ENCODE data around the gene SENP6.
"Not testable (repeated sequence)": the region's sequence is repeated elsewhere in the genome, so short reads cannot be mapped to it uniquely, and the experiment has no call there.

SENP6 gene

DNA sequence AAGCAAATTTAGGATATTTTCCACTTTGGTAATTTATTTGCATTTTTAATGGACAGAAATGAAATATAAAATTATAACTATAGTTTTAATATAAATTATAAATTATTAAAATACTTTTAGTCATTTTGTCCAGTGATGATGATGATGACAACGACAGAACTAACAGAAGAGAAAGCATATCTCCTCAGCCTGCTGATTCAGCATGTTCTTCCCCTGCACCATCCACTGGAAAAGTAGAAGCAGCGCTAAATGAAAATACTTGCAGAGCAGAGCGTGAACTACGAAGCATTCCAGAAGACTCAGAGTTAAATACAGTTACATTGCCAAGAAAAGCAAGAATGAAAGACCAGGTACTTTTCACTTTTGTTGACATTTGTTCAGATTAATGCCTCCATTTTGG, 64.9 kb downstream of the SENP6 start:
- DNase-seq = no peak

DNA sequence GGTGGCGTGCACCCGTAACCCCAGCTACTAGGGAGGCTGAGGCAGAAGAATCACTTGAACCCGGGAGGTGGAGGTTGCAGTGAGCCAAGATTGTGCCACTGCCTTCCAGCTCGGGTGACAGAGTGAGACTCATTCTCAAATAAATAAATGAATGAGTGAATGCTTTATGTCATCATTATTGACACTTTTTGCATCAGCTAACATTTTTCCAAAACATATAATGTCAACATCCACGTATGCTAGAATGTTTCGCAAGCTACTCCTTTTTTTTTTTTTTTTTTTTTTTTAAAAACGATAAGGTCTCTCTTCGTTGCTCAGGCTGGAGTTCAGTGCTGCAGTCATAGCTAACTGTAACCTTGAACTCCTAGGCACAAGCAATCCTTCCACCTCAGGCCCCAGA, 72.2 kb downstream of the SENP6 start:
- DNase-seq = no peak

DNA sequence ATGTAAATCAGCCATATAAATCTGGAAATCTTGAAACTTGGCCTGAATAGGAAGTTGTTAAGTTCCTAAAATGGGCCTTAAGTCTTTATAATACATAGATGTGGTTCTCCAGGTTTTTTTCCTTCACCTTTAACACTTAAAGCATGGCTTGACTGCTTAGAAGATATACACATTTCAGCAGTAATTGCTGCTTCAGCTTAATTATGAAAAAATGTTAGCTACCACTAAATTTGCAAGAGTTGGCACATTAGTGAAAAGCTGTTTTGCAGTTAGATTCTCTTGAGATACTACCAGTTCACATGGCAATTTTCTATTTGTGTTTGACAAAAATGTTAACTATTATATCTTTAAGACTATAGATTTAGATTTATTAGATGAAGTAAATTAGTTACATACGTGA, 74.7 kb downstream of the SENP6 start:
- DNase-seq = no peak

DNA sequence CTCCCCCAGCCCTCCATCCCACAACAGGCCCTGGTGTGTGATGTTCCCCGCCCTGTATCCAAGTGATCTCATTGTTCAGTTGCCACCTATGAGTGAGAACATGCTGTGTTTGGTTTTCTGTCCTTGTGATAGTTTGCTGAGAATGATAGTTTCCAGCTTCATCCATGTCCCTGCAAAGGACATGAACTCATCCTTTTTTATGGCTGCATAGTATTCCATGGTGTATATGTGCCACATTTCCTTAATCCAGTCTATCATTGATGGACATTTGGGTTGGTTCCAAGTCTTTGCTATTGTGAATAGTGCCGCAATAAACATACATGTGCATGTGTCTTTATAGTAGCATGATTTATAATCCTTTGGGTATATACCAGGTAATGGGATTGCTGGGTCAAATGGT, 80.9 kb downstream of the SENP6 start:
- DNase-seq = not testable (repeated sequence)

DNA sequence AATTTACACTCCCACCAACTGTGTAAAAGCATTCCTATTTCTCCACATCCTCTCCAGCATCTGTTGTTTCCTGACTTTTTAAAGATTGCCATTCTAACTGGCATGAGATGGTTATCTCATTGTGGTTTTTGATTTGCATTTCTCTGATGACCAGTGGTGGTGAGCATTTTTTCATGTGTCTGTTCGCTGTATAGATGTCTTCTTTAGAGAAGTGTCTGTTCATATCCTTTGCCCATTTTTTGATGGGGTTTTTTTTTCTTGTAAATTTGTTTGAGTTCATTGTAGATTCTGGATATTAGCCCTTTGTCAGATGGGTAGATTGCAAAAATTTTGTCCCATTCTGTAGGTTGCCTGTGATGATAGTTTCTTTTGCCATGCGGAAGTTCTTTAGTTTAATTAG, 81.3 kb downstream of the SENP6 start:
- not testable (repeated sequence) for DNase-seq

DNA sequence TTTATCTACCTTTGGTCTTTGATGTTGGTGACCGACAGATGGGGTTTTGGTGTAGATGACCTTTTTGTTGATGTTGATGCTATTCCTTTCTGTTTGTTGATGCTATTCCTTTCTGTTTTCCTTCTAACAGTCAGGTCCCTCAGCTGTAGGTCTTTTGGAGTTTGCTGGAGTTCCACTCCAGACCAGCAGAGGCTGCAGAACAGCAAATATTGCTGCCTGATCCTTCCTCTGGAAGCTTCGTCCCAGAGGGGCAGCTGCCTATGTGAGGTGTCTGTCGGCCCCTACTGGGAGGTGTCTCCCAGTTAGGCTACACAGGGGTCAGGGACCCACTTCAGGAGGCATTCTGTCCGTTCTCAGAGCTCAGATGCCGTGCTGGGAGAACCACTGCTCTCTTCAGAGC, 85.9 kb downstream of the SENP6 start:
- DNase-seq = not testable (repeated sequence)

DNA sequence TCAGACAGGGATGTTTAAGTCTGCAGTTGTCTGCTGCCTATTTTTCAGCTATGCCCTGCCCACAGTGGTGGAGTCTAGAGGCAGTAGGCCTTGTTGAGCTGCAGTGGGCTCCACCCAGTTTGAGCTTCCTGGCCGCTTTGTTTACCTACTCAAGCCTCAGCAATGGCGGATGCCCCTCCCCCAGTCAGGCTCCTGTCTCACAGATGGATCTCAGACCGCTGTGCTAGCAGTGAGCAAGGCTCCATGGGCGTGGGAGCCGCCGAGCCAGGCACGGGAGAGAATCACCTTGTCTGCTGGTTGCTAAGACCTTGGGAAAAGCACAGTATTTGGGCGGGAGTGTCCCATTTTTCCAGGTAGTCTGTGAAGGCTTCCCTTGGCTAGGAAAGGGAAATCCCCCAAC, 86.3 kb downstream of the SENP6 start:
- not testable (repeated sequence) for DNase-seq

DNA sequence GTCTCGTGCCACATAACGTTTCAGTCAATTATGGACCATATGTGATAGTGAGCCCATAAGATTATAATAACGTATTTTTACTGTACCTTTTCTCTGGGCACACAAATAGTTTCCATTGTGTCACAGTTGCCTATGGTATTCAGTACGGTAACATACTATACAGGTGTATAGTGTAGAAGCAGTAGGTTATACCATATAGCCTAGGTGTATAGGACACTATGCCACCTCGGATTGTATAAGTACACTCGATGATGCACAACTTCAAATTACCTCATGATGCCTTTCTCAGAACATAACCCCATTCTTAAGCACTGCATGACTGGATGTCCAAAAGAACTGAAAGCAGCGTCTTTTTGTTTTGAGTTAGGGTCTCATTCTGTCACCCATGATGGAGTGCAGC, 87.9 kb downstream of the SENP6 start:
- no peak for DNase-seq

DNA sequence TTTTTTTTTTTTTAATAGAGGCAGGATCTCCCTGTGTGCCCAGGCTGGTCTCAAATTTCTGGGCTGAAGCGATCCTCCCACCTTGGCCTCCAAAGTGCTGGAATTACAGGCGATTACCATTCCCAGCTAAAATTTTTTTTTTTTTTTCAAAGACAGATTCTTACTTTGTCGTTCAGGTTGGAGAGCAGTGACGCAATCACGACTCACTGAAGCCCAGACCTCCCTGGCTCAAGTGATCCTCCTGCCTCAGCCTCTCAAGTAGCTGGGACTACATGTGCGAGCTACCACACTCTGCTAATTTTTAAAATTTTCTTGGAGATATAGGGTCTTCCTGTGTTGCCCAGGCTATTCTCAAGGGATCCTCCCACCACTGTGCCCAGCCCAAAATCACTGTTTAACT, 89.3 kb downstream of the SENP6 start:
- no peak for DNase-seq

DNA sequence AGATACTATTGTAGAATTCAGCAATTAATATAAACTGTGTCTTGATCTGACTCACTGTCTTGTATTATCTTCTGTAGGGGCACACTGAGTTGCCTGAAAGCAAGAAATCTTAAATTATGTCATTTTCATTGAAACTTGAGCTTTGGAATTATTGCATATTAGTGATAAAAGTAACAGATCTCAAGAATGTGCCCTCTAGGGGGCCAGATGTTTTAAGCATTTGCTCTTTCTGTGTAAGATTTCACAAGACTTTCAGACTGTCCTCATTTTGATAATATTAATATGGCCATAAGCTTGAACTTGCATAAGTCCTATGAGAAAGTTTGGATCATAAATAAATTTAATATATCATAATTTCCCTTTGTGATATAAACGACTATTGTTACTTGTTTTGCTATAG, 91.9 kb downstream of the SENP6 start:
- no peak for DNase-seq

DNA sequence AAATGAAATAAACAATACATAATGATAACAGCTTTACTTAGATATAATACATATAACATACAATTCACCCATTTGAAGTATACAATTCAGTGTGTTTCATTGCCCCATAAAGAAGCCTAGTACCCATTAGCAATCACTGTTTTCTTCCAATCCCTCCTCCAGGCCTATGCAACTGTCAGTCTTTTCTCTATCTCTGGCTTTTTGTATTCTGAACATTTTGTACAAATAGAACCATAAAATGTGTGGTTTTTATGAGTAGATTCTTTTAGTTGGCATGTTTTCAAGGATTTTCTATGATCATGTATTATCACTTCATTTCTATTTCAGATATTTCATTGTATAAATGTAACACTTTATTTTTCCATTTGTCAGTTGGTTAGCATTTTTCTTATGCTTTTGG, 92.7 kb downstream of the SENP6 start:
- no peak for DNase-seq

DNA sequence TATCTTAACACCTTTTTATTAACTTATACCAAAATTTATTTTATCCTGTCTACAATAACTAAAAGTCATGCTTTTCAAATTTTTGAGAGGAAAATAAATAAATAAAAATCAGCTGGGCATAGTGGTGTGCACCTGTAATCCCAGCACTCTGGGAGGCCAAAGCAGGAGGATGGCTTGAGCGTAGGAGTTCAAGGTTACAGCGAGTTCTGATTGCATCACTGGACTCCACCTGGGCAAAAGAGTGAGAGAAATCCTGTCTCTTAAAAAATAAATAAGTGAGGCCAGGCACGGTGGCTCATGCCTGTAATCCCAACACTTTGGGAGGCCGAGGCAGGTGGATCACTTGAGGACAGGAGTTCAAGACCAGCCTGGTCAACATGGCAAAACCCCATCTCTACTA, 106.7 kb downstream of the SENP6 start:
- not testable (repeated sequence) for DNase-seq

DNA sequence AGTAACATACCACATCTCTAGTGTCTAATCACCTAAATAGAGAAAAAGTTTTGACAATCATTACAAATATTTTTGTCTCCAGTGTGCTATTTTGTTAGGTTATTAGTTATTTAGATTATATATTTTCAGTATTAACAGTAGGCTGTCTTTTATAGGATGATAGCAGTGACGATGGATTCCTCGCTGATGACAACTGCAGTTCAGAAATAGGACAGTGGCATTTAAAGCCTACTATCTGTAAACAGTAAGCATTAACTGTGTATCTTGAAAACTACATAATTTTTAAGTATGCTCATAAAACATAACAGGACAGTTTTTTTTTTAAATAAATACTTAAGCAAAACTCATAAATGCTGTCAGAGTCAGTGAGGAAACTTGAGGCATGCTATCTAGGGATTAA, 109.5 kb downstream of the SENP6 start:
- no peak for DNase-seq

DNA sequence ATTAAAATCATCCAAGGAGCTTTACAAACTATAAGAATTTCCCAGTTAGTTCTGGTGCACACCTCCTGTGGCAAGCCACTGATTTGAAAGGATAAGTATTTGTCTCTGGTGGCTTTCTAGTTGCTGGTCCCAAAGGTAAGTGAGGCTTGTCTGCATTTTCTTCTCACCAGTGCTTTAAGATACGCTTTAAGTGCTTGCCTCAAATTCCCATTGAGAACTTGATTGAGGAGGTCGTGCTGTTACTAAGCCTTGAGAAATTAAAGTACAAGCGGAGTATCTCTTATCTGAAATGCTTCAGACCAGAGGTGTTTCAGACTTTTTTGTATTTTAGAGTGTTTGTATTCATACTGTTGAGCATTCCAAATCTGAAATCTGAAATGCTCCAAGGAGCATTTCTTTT, 117.5 kb downstream of the SENP6 start:
- DNase-seq = no peak

DNA sequence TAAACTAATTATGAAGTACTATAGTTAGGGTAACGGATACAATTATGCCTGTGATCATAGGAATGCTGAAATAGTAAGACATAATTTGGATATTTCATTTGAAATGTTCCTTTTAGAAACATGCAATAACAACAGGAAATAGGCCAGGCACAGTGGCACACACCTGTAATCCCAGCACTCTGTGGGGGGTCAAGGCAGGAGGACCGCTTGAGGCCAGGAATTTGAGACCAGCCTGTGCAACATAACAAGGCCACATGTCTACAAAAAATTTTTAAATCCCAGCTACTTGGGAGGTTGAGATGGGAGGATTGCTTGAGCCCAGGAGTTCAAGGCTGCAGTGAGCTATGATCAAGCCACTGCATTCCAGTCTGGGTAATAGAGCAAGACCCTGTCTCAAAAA, 121.7 kb downstream of the SENP6 start:
- DNase-seq = no peak

DNA sequence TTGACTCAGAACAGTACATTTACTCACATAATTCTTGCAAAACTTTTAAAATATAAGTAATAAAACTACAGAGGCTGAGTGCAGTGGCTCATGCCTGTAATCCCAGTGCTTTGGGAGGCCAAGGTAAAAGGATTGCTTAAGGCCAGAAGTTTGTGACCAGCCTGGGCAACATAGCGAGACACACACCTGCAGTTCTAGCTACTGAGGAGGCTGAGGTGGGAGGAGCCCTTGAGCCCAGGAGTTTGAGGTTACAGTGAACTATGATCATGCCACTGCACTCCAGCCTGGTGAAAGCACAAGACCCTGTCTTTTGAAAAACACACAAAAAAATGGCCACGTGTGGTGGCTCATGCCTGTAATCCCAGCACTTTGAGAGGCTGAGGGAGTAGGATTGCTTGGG, 125.5 kb downstream of the SENP6 start:
- DNase-seq = no peak

DNA sequence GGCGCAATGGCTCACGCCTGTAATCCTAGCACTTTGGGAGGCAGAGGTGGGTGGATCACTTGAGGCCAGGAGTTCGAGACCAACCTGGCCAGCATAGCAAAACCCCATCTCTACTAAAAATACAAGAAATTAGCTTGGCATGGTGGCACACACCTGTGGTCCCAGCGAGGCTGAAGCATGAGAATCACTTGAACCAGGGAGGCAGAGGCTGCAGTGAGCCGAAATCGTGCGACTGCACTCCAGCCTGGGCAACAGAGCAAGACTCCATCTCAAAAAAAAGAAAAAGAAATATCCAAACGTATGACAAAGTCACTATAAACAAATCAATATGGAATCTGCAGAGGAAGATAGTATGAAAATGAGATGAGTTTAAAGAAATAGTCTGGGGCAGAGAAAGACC, 129.3 kb downstream of the SENP6 start:
- not testable (repeated sequence) for DNase-seq

DNA sequence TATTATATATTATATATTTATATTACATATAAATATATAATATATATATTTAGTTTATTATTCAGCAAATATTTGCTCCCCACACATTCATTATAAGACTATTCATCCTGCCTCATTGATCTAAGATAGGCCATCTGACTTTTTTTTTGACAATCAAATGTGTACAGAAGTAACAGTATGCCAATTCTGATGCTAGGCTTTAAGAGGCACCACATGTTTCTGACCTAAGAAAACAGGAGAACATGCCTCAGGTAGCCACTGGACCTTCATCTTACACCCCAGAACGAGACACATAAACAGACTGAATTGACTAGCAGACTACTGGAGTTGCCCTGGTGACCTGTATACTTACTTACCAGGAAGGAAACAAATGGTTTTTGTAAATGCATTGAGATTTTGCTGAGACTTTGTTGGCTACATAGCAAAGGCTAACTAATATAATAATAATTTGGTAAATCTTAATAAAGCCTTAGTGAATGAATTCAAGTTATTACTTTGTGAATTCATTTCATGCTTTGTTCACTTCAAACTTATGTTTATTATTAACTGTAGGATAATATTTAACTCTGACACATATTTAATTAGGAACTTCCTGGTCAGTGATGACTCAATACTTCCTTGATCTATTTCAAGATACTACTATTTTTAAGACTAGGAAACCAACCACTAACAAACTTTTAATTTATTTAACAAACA, 134.0 kb downstream of the SENP6 start:
- DNase-seq = no peak

DNA sequence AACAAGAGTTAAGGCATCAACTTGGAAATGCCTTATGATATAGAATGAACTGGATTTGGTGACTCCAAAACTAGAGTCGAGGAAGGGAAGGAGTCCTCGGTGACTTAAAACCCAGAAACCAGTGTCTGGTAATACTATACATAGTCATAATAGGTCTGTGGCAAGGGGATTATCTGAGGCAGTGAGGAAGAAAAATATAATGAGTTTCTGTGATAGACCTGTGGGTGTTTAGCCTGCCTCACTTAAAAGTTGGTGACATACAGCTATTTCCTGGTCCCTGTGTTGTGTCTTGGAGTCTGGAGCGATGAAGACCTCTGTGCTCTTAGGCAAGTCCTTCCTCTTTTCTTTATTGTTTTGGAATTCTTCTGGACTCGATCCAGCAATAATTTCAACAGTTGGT, 142.3 kb downstream of the SENP6 start:
- DNase-seq = no peak

DNA sequence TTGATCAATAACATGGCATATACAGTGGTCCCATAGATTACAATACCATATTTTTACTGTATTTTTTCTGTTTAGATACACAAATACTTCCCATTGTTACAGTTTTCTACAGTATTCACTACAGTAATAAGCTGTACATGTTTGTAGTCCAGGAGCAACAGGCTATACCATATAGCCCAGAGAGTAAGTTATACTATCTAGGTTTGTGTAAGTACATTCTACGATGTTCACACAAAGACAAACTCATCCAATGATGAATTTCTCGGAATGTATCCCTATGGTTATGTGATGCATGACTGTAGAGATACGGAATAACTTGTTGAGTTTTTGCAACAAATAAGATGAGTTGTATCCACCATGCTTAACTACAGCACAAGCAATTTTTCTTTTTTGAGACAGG, 143.7 kb downstream of the SENP6 start:
- no peak for DNase-seq

DNA sequence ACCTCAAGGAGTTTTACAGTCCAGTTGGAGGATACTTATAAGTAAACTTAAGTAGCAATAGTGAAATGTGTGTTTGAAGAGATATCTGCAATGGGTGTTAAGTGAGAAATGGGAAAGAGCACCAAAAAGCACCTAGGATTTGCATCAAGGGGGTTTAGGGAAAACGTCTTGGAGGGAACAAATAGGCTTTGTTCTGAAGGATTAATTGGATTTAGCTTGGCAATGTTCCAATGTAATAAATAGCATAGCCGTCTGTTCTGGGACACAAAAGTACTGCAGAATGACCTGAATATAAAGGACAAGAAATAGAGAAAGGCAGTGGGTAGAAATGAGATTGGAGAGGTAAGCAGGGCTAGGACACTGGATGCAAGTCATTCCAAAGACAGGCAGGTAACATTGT, 144.5 kb downstream of the SENP6 start:
- peak; percentile 36 for DNase-seq

DNA sequence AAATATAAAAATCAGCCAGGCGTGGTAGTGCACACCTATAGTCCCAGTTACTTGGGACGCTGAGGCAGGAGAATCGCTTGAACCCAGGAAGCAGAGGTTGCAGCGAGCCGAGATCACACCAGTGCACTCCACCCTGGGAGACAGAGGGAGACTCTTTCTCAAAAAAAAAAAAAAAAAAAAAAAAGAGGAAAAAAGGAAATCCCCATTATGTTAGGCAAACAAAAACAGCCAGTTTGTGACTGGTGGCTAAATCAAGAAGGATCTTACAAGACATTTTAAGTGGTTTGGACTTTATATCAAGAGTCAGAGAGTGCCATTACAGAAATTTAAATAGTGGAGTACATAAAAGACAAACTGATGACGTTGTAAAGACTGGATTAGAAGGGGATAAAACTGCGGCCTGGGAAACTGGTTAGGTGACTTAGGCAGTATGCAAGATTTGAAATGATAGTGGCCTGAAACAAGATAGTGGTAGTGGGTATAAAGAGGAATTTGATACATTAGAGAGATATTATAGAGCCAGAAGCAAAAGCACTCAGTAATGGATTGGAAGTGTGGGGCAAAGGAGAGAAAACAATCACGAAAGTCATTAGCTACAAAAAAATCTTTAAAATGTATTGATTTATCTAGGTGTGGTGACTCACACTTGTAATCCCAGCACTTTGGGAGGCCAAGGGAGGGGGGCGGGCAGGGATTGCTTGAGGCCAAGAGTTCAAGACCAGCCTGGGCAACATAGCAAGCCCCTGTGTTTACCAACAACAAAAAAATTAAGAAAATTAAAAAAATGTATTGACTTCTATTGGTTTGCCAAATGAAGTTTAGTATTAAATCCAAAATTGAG, 145.7 kb downstream of the SENP6 start:
- DNase-seq = no peak

DNA sequence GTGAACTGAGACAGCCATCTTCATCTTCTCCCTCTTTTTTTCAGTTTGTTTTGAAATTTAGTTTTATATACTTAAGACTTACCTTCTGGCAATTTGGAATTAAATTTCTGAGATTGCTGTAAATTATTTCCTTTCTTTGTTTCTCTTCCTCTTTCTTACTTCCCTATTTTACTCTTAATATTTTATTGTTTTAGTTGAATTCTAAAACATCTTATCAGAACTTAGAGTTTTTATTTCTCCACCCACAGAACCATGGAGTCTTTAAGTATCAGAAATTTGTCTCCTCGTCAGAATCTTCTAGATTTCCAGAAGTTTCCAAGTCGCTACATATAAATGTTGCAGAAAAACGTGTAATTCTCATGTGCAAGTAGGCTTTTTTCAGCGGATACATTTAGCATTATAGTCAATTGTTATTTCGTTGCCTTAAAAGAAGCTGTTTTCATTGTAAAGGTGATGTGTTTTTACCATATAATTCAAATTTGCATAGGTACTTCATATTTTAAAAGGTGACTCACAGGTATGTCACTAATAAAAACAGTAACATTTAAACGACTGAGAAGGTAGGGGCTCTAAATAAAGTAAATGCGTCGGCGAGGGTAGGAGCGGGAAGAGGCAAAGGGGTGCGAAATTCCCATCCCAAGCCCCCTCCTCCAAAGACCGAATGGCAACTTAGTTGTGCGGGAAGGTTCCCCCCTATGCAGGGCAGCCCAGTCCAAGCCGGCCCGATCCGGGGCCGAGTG, 146.5 kb downstream of the SENP6 start:
- DNase-seq = no peak
